GM19452 (cell line): ENCODE measurements around the gene KLF12.

ENCODE experiments used
- ATAC-seq: cut with Tn5 transposase; IDR thresholded peaks from one replicate; pipeline ENCODE4 v1.9.1; 2021; ENCODE audit not compliant: unreplicated experiment

The KLF12 gene

DNA sequence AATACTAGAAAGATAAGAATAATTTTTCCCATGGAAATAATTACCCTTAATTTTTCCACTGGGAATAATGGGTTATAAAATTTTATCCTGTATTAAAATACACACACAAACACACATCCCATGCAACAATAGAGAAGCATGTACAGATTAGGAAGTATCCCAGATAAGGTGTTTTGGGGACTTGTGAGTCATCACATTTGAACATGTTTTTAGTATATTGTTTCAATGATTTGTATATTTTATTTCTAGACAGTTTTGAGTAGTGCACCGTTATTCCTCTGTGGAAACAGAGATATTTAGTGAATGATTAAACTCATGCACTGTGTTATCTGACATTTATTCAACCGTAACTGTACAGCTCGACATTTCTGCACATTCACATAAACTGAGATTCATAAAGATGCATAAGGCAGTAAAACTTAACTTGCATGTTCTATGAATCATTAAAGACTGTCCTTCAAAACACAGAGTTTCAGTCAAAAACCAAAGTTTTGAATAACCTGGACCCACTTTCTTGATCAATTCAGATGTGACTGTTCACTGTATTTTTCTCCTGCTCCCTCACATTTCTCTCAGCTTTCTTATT is 30.1 kb downstream of the KLF12 start:
- ATAC-seq: no peak

- no peak for ATAC-seq
Observed at GRCh38 chr13:74103196-74103595, 31.0 kb downstream of the KLF12 start.

DNA sequence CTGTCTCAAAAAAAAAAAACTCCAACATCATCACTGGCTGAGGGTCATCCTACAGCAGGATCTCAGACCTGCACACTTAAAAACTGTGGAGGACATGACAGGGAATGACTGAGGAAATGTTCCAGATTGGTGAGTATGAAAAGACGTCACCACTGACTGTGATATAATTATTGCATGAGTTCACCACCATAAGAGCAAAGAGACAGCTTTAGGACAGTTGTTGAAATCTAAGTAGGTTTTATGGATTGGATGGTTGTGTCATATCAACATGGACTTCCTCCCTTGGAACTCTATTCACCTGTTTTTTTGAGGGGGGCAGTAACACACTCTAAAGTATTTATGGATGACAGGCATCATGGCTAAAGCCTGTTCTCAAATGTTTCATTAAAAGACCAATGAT is 31.5 kb downstream of the KLF12 start:
- ATAC-seq: no peak

DNA sequence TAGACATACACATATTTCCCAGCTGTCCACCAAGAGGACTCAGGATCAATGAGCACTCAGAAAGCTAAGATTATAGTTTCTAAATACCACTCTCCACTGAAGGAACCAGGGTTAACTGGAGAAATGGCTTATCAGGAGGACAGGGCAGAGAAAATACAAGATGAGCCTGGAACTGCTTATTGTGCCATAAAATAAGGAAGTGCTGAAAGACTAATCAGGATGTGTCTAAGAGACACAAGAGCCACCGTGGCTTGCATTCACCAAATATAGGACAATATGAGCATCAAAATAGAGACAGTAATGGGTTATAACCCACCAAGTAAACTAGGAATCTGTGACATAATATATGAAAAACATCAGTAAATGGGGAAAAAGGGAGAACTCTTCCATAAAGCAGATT is 32.8 kb downstream of the KLF12 start:
- no peak for ATAC-seq

DNA sequence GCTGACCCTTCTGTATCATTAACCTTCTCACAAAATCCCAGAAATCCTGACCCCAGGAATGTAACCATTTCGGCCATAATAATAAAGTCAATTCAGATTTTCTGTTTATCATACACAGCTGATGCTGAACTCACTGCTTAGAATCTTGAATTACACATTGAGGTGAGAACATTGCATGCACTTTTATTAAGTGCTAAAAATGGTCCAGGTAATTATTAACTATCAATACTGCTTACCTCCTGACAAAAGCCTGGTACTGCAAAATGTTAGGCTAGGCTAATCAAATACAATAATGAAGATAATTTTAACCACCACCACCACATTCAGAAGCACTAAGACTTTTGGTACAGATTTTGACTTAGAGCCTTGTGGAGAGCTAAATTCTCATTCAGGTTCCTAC is 36.1 kb downstream of the KLF12 start:
- no peak for ATAC-seq

GRCh38 chr13:74097116-74097515 is 37.1 kb downstream of the KLF12 start:
- ATAC-seq: no peak

GRCh38 chr13:74093691-74094090 is 40.5 kb downstream of the KLF12 start:
- ATAC-seq: no peak

GRCh38 chr13:74092711-74093110 is 41.5 kb downstream of the KLF12 start:
- no peak for ATAC-seq

DNA sequence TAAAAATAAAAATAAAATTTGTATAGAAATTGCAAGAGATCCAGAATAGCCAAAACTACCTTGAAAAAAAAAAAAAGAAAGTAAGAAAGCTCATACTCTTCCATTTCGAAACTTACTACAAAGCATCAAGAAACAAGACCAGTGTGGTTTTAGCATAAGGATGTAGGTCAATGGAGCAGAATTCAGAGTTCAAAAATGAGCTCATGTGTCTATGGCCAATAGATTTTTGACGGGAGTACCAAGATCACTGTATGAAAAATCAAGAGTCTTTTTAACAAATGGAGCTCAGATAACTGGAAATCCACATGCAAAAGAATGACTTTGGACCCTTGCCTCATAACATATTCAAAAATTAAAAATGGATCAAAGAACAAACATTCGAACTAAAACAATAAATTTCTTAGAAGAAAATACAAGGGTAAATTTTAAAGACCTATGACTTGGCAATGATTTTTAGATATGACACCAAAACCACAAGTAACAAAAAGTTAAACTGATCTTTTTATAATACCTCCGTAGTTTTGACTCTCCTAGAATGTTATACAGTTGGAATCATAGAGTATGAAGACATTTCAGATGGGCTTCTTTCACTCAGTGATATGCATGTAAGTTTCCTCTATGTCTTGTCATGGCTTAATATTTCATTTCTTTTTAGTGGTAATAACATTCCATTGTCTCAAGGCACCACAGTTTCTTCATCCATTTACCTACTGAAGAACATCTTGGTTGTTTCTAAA is 43.2 kb downstream of the KLF12 start:
- ATAC-seq: no peak

DNA sequence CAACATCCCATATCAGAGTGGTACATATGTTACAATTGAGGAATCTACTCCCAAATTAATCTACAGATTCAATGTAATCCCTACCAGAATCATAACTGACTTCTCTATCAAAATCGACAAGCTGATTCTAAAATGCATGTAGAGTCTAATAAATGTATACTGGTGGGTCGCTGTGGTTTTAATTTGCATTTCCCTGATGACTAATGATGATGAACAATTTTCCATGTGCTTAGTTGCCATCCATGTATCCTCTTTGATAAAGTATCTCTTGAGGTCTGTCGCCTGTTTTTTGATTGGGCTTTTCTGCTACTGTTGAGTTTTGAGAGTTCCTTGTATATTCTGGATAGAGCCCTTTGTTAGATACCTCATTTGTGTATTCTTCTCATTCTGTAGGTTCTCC is 43.8 kb downstream of the KLF12 start:
- ATAC-seq: no peak

- ATAC-seq: no peak
Observed at GRCh38 chr13:74087357-74087756, 46.8 kb downstream of the KLF12 start.
